ENCODE measurements around the gene SRSF4.

DNA sequence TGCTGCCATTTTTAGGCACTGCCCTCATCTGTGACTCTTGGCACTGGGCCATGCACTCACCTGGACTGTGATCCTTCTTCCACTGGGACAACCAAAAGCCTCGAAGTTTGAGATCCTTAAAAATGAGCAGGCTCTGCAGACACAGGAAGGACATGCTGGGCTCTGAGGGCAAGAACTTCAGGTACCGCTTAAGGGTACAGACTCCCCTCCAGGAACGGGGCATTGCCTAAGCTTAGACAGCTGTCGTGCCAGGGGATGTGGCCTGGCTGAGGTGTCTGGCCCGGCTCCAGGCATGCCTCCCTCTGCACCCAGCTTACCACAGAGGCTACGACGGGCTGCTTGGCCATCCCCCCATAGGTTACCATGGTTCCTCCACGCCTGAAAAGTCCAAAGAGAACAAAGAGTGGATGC lies 14.2 kb upstream of the SRSF4 start:
- TF ChIP-seq MYC (IDR thresholded peaks at IDR 0.05; ENCODE audit: insufficient read depth, insufficient read length, insufficient replicate concordance, low read length, severe bottlenecking) (no peak), SREBF2 (IDR thresholded peaks at IDR 0.05; ENCODE audit: low read length) (no peak), GABPA (IDR thresholded peaks at IDR 0.05; ENCODE audit: low read depth) (no peak), EZH2 (IDR thresholded peaks at IDR 0.05; ENCODE audit: borderline replicate concordance, control insufficient read depth, low read depth, low read length) (no peak), NFYB (IDR thresholded peaks at IDR 0.05; ENCODE audit: insufficient read depth, low read depth, low read length) (no peak), ETV6 (conservative IDR thresholded peaks at IDR 0.05 in 1 of 2, IDR thresholded peaks at IDR 0.05 in 1 of 2; ENCODE audit: borderline replicate concordance in 1 of 2, low read depth in 1 of 2) (no peak), TCF12 (IDR thresholded peaks at IDR 0.05; ENCODE audit: low read depth, low read length) (no peak), SMC3 (IDR thresholded peaks at IDR 0.05; ENCODE audit: borderline replicate concordance, low read length) (no peak), ZSCAN29 (IDR thresholded peaks at IDR 0.05) (no peak)
- TF ChIP-seq, protein P1, sequence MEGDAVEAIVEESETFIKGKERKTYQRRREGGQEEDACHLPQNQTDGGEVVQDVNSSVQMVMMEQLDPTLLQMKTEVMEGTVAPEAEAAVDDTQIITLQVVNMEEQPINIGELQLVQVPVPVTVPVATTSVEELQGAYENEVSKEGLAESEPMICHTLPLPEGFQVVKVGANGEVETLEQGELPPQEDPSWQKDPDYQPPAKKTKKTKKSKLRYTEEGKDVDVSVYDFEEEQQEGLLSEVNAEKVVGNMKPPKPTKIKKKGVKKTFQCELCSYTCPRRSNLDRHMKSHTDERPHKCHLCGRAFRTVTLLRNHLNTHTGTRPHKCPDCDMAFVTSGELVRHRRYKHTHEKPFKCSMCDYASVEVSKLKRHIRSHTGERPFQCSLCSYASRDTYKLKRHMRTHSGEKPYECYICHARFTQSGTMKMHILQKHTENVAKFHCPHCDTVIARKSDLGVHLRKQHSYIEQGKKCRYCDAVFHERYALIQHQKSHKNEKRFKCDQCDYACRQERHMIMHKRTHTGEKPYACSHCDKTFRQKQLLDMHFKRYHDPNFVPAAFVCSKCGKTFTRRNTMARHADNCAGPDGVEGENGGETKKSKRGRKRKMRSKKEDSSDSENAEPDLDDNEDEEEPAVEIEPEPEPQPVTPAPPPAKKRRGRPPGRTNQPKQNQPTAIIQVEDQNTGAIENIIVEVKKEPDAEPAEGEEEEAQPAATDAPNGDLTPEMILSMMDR (IDR thresholded peaks at IDR 0.05 in 2 of 3, conservative IDR thresholded peaks at IDR 0.05 in 1 of 3; ENCODE audit: control insufficient read depth in 2 of 3, extremely low read depth in 1 of 3, insufficient read depth in 1 of 3, low read depth in 3 of 3, low read length in 3 of 3), result no peak
- TF ChIP-seq, protein P2, sequence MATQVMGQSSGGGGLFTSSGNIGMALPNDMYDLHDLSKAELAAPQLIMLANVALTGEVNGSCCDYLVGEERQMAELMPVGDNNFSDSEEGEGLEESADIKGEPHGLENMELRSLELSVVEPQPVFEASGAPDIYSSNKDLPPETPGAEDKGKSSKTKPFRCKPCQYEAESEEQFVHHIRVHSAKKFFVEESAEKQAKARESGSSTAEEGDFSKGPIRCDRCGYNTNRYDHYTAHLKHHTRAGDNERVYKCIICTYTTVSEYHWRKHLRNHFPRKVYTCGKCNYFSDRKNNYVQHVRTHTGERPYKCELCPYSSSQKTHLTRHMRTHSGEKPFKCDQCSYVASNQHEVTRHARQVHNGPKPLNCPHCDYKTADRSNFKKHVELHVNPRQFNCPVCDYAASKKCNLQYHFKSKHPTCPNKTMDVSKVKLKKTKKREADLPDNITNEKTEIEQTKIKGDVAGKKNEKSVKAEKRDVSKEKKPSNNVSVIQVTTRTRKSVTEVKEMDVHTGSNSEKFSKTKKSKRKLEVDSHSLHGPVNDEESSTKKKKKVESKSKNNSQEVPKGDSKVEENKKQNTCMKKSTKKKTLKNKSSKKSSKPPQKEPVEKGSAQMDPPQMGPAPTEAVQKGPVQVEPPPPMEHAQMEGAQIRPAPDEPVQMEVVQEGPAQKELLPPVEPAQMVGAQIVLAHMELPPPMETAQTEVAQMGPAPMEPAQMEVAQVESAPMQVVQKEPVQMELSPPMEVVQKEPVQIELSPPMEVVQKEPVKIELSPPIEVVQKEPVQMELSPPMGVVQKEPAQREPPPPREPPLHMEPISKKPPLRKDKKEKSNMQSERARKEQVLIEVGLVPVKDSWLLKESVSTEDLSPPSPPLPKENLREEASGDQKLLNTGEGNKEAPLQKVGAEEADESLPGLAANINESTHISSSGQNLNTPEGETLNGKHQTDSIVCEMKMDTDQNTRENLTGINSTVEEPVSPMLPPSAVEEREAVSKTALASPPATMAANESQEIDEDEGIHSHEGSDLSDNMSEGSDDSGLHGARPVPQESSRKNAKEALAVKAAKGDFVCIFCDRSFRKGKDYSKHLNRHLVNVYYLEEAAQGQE (IDR thresholded peaks at IDR 0.05; ENCODE audit: low read depth, low read length), result no peak

Measured in GM12878 (cell line).